MCF 10A (cell line): ENCODE data around the gene PLA2G1B. TPM values are rescaled to one million over a fixed set of nuclear protein-coding genes. Genes with fewer than 3 reads are reported as not detected.
A peak's percentile ranks its signal among the peaks of the same experiment; 100 is the strongest.

Experiments
- Bru-seq: library from RNA; stranded (reverse); fragments of 400-500 nt; gene quantifications from one replicate; lab custom pipeline; 2021; lab: Mats Ljungman, UMichigan
- BruChase-seq, 2 experiments: library from RNA; stranded (reverse); fragments of 400-500 nt; gene quantifications; one replicate each; lab custom pipeline; 2021; lab: Mats Ljungman, UMichigan
- BruUV-seq: library from RNA; stranded (reverse); fragments of 400-500 nt; replicated peaks from 2 replicates; lab custom pipeline; 2021; lab: Mats Ljungman, UMichigan
- CTCF ChIA-PET: fragments of 300-600 bp; sonication (Branson Sonifier 250); formaldehyde crosslinking; extraction: SDS; loops from one replicate; lab custom pipeline; 2021; ENCODE audit warnings: antibody characterized with exemption, inconsistent platforms; lab: Yijun Ruan, JAX
- POLR2A ChIA-PET: fragments of 300-600, 350-650 bp; sonication (Branson Sonifier 250); formaldehyde crosslinking; extraction: SDS; loops from one replicate; lab custom pipeline; 2020; ENCODE audit warnings: antibody characterized with exemption, inconsistent platforms; lab: Yijun Ruan, JAX
- DNase-seq: peaks from one replicate; pipeline ENCODE4 v3.0.0-alpha.2; 2018; ENCODE audit not compliant: unreplicated experiment
- H3K27ac Mint-ChIP-seq: one replicate; pipeline ENCODE4 v1.8.0; 2022; ENCODE audit warnings: mild to moderate bottlenecking, low read depth, mixed read lengths; ENCODE audit not compliant: unreplicated experiment
- H3K27me3 Mint-ChIP-seq: one replicate; pipeline ENCODE4 v1.8.0; 2022; ENCODE audit warnings: mixed read lengths; ENCODE audit not compliant: insufficient read depth, unreplicated experiment
- H3K36me3 Mint-ChIP-seq: one replicate; pipeline ENCODE4 v1.8.0; 2022; ENCODE audit warnings: mild to moderate bottlenecking, moderate library complexity, mixed read lengths; ENCODE audit not compliant: insufficient read depth, unreplicated experiment
- H3K4me1 Mint-ChIP-seq: one replicate; pipeline ENCODE4 v1.8.0; 2022; ENCODE audit warnings: mixed read lengths; ENCODE audit not compliant: insufficient read depth, unreplicated experiment
- H3K4me3 Mint-ChIP-seq: one replicate; pipeline ENCODE4 v1.8.0; 2022; ENCODE audit warnings: mild to moderate bottlenecking, moderate library complexity, mixed read lengths; ENCODE audit not compliant: unreplicated experiment
- H3K9me3 Mint-ChIP-seq: one replicate; pipeline ENCODE4 v1.8.0; 2022; ENCODE audit warnings: mixed read lengths; ENCODE audit not compliant: unreplicated experiment
- CTCF ChIP-seq: fragments of 200-600 bp; IDR thresholded peaks from one replicate; pipeline ENCODE4 v1.8.0; 2022; ENCODE audit warnings: antibody characterized with exemption, mild to moderate bottlenecking; ENCODE audit not compliant: unreplicated experiment
- intact Hi-C: fragments of 100-400 bp; cut with micrococcal nuclease; formaldehyde crosslinking; loops from 2 replicates; pipeline ENCODE4 v1.14.1; 2022
- long read RNA-seq: library from polyadenylated mRNA; stranded (forward); transcript quantifications from one replicate; pipeline ENCODE4 v2.0.0, GENCODE V29; 2022
- total RNA-seq: library from RNA; stranded (reverse); gene quantifications from 2 replicates; pipeline ENCODE4 v1.2.3, GENCODE V29; 2022

Gene PLA2G1B
- total RNA-seq (not detected in 2 replicates), Bru-seq, nascent RNA (not detected), BruChase-seq, experiment 1, labeled RNA remaining after a 6-hour chase (not detected), BruChase-seq, experiment 2, labeled RNA remaining after a 2-hour chase (not detected)
- long read RNA-seq, result 0 reads

- ChIA-PET POLR2A (no interaction called here), CTCF (interaction anchor here (0.6 to 4.0 kb wide), 11 partner anchors 20 to 644 kb away, joined by 3 to 18 read pairs (median 4); no protein-coding TSS in a partner anchor)
- H3K27ac Mint-ChIP-seq, result no peak within 1 kb of the TSS
- no peak for DNase-seq
- no peaks in the 10 kb centered on the region for H3K36me3 Mint-ChIP-seq
- TF ChIP-seq CTCF, result no peak
- intact Hi-C loops, result loop anchor here (5.0 to 10.0 kb wide), 2 partner anchors 107 to 645 kb away; partner anchors contain the start of gene COX6A1
- no TSS peak for BruUV-seq
- H3K9me3 Mint-ChIP-seq, result no peaks in the 10 kb centered on the region
- peaks cover 11% of the 10 kb centered on the region for H3K4me1 Mint-ChIP-seq
- no peak within 1 kb of the TSS for H3K4me3 Mint-ChIP-seq
- no peaks in the 10 kb centered on the region for H3K27me3 Mint-ChIP-seq
Measured at GRCh38 chr12:120327593-120327992, at the start of gene PLA2G1B. TSS of gene PLA2G1B (minus strand) at chr12:120327779. CDS start at chr12:120327753, 26 bp downstream.

GRCh38 chr12:120376934-120377572, 49.5 kb upstream of the PLA2G1B start:
- Mint-ChIP-seq H3K27ac (no peak overlapping the region), H3K4me1 (no peaks in the 10 kb centered on the region), H3K27me3 (peaks cover 50% of the 10 kb centered on the region), H3K36me3 (no peaks in the 10 kb centered on the region), H3K9me3 (no peaks in the 10 kb centered on the region), H3K4me3 (no peak overlapping the region)
- no peak for DNase-seq
- intact Hi-C loops, result no loop called here
- no peak for TF ChIP-seq CTCF
- CTCF ChIA-PET, result interaction anchor here (0.6 to 2.0 kb wide), 3 partner anchors 10 to 89 kb away, joined by 3 to 8 read pairs (median 4); no protein-coding TSS in a partner anchor
- no TSS peak for BruUV-seq
- POLR2A ChIA-PET, result interaction anchor here (1.2 kb wide), 1 partner anchor 47 kb away, joined by 4 read pairs; no protein-coding TSS in a partner anchor

- TF ChIP-seq CTCF, result no peak
- DNase-seq, result peak; percentile 17
- no peaks in the 10 kb centered on the region for H3K36me3 Mint-ChIP-seq
- CTCF ChIA-PET, result interaction anchor here (0.6 to 2.0 kb wide), 3 partner anchors 9 to 90 kb away, joined by 3 to 8 read pairs (median 4); no protein-coding TSS in a partner anchor
- H3K27me3 Mint-ChIP-seq, result peaks cover 50% of the 10 kb centered on the region
- no peaks in the 10 kb centered on the region for H3K4me1 Mint-ChIP-seq
- H3K4me3 Mint-ChIP-seq, result no peak overlapping the region
- POLR2A ChIA-PET, result interaction anchor here (0.6 to 1.2 kb wide), 2 partner anchors 18 to 48 kb away, joined by 3 to 4 read pairs; no protein-coding TSS in a partner anchor
- H3K27ac Mint-ChIP-seq, result no peak overlapping the region
- BruUV-seq, result no TSS peak
- intact Hi-C loops, result no loop called here
- no peaks in the 10 kb centered on the region for H3K9me3 Mint-ChIP-seq
Measured at GRCh38 chr12:120376416-120376815, 48.8 kb upstream of the PLA2G1B start.

- H3K36me3 Mint-ChIP-seq, result no peaks in the 10 kb centered on the region
- POLR2A ChIA-PET, result interaction anchor here (0.6 to 1.2 kb wide), 2 partner anchors 18 to 48 kb away, joined by 3 to 4 read pairs; no protein-coding TSS in a partner anchor
- no peak overlapping the region for H3K4me3 Mint-ChIP-seq
- H3K9me3 Mint-ChIP-seq, result no peaks in the 10 kb centered on the region
- intact Hi-C loops, result no loop called here
- peaks cover 50% of the 10 kb centered on the region for H3K27me3 Mint-ChIP-seq
- no peak overlapping the region for H3K27ac Mint-ChIP-seq
- no peak for DNase-seq
- no TSS peak for BruUV-seq
- no peak for TF ChIP-seq CTCF
- CTCF ChIA-PET, result interaction anchor here (0.6 to 2.0 kb wide), 4 partner anchors 9 to 90 kb away, joined by 3 to 8 read pairs (median 6); no protein-coding TSS in a partner anchor
- no peaks in the 10 kb centered on the region for H3K4me1 Mint-ChIP-seq
Measured at GRCh38 chr12:120376009-120376408, 48.4 kb upstream of the PLA2G1B start.
